ACC112 (cell line): ENCODE results near the gene HTRA3.

Experiments
- H2AFZ ChIP-seq: fragments of 200-600 bp; sonication (generic); one replicate; pipeline ENCODE4 v1.6.0; 2017; ENCODE audit warnings: antibody characterized with exemption, low read length; ENCODE audit not compliant: unreplicated experiment
- H3K27ac ChIP-seq: fragments of 200-600 bp; sonication (generic); 2 replicates; pipeline ENCODE4 v1.5.1; 2014; ENCODE audit warnings: low read depth, mild to moderate bottlenecking, antibody characterized with exemption, low read length, moderate library complexity
- H3K27me3 ChIP-seq: fragments of 200-600 bp; sonication (generic); 2 replicates; pipeline ENCODE4 v1.6.1; 2014; ENCODE audit warnings: mild to moderate bottlenecking, antibody characterized with exemption, low read length, moderate library complexity, mixed read lengths; ENCODE audit not compliant: insufficient read depth
- H3K36me3 ChIP-seq: fragments of 200-600 bp; sonication (generic); 2 replicates; pipeline ENCODE4 v1.6.1; 2016; ENCODE audit warnings: mild to moderate bottlenecking, antibody characterized with exemption, low read length, moderate library complexity, mixed read lengths; ENCODE audit not compliant: insufficient read depth
- H3K4me1 ChIP-seq: fragments of 200-600 bp; sonication (generic); one replicate; pipeline ENCODE4 v1.6.1; 2016; ENCODE audit warnings: low read length, mixed read lengths; ENCODE audit not compliant: insufficient read depth, unreplicated experiment, control insufficient read depth
- H3K4me3 ChIP-seq: fragments of 200-600 bp; sonication (generic); 2 replicates; pipeline ENCODE4 v1.5.1; 2014; ENCODE audit warnings: mild to moderate bottlenecking, low read depth, low read length
- H3K79me2 ChIP-seq: fragments of 200-600 bp; sonication (generic); one replicate; pipeline ENCODE4 v1.6.0; 2016; ENCODE audit warnings: low read length; ENCODE audit not compliant: control insufficient read depth, unreplicated experiment, insufficient read depth

Gene HTRA3

GRCh38 chr4:8262637-8263322, 6.8 kb upstream of the HTRA3 start:
- H3K27me3 ChIP-seq = no peaks in the 10 kb centered on the region
- H3K36me3 ChIP-seq = no peaks in the 10 kb centered on the region
- no peak overlapping the region for H3K27ac ChIP-seq
- no peak overlapping the region for H3K4me3 ChIP-seq
- no peaks in the 10 kb centered on the region for H3K79me2 ChIP-seq
- H3K4me1 ChIP-seq = peaks cover 3% of the 10 kb centered on the region
- no peak overlapping the region for H2AFZ ChIP-seq

GRCh38 chr4:8263397-8263796, 6.2 kb upstream of the HTRA3 start:
- Histone ChIP-seq H2AFZ (no peak overlapping the region), H3K4me3 (no peak overlapping the region), H3K27ac (no peak overlapping the region), H3K36me3 (no peaks in the 10 kb centered on the region), H3K79me2 (no peaks in the 10 kb centered on the region), H3K4me1 (peaks cover 3% of the 10 kb centered on the region), H3K27me3 (no peaks in the 10 kb centered on the region)

GRCh38 chr4:8264106-8264505, 5.4 kb upstream of the HTRA3 start:
- H3K4me1 ChIP-seq = peaks cover 4% of the 10 kb centered on the region

GRCh38 chr4:8265171-8265929, 4.2 kb upstream of the HTRA3 start:
- Histone ChIP-seq H3K27me3 (peaks cover 8% of the 10 kb centered on the region; the same call in 1 of the 2 replicates), H3K79me2 (no peaks in the 10 kb centered on the region)

More at GRCh38 chr4:8264106-8264505, 5.4 kb upstream of the HTRA3 start:
- Histone ChIP-seq H3K27me3 (no peaks in the 10 kb centered on the region), H2AFZ (no peak overlapping the region), H3K79me2 (no peaks in the 10 kb centered on the region), H3K36me3 (no peaks in the 10 kb centered on the region), H3K4me3 (no peak overlapping the region), H3K27ac (no peak overlapping the region)

GRCh38 chr4:8266088-8266487, 3.5 kb upstream of the HTRA3 start:
- Histone ChIP-seq H3K36me3 (no peaks in the 10 kb centered on the region), H3K4me3 (no peak overlapping the region), H3K79me2 (no peaks in the 10 kb centered on the region), H2AFZ (no peak overlapping the region), H3K27ac (no peak overlapping the region), H3K27me3 (peaks cover 15% of the 10 kb centered on the region), H3K4me1 (peaks cover 4% of the 10 kb centered on the region)

More at GRCh38 chr4:8265171-8265929, 4.2 kb upstream of the HTRA3 start:
- peaks cover 5% of the 10 kb centered on the region for H3K4me1 ChIP-seq
- no peak overlapping the region for H3K27ac ChIP-seq
- no peak overlapping the region for H3K4me3 ChIP-seq
- H2AFZ ChIP-seq = no peak overlapping the region
- no peaks in the 10 kb centered on the region for H3K36me3 ChIP-seq

GRCh38 chr4:8266508-8266907, 3.0 kb upstream of the HTRA3 start:
- H3K79me2 ChIP-seq = no peaks in the 10 kb centered on the region
- H3K4me3 ChIP-seq = no peak overlapping the region
- H3K27ac ChIP-seq = no peak overlapping the region
- H3K27me3 ChIP-seq = peaks cover 15% of the 10 kb centered on the region
- peaks cover 4% of the 10 kb centered on the region for H3K4me1 ChIP-seq
- no peak overlapping the region for H2AFZ ChIP-seq
- H3K36me3 ChIP-seq = no peaks in the 10 kb centered on the region

GRCh38 chr4:8267077-8267476, 2.5 kb upstream of the HTRA3 start:
- H2AFZ ChIP-seq = no peak overlapping the region
- H3K27me3 ChIP-seq = peaks cover 15% of the 10 kb centered on the region

GRCh38 chr4:8268211-8268610, 1.3 kb upstream of the HTRA3 start:
- Histone ChIP-seq H3K36me3 (no peaks in the 10 kb centered on the region), H2AFZ (no peak overlapping the region), H3K79me2 (no peaks in the 10 kb centered on the region), H3K4me1 (peaks cover 4% of the 10 kb centered on the region), H3K4me3 (no peak overlapping the region), H3K27ac (no peak overlapping the region), H3K27me3 (peaks cover 15% of the 10 kb centered on the region)

More at GRCh38 chr4:8267077-8267476, 2.5 kb upstream of the HTRA3 start:
- Histone ChIP-seq H3K4me1 (peaks cover 4% of the 10 kb centered on the region), H3K27ac (no peak overlapping the region), H3K36me3 (no peaks in the 10 kb centered on the region), H3K79me2 (no peaks in the 10 kb centered on the region), H3K4me3 (no peak overlapping the region)

GRCh38 chr4:8268901-8269534, 536 bp upstream of the HTRA3 start:
- Histone ChIP-seq H2AFZ (peak overlapping the region; percentile 20), H3K4me3 (peak overlapping the region; percentile 78), H3K27me3 (peaks cover 15% of the 10 kb centered on the region), H3K27ac (no peak overlapping the region), H3K79me2 (no peaks in the 10 kb centered on the region), H3K4me1 (peaks cover 4% of the 10 kb centered on the region), H3K36me3 (no peaks in the 10 kb centered on the region)

GRCh38 chr4:8270418-8270771, 841 bp downstream of the HTRA3 start:
- H2AFZ ChIP-seq = no peak overlapping the region

More at GRCh38 chr4:8270418-8270771, 841 bp downstream of the HTRA3 start:
- Histone ChIP-seq H3K27ac (no peak overlapping the region), H3K4me3 (peak overlapping the region; percentile 78), H3K79me2 (no peaks in the 10 kb centered on the region), H3K36me3 (no peaks in the 10 kb centered on the region), H3K27me3 (peaks cover 15% of the 10 kb centered on the region), H3K4me1 (peaks cover 8% of the 10 kb centered on the region)
